ENCODE measurements around the gene TAC4.

TAC4 gene

DNA sequence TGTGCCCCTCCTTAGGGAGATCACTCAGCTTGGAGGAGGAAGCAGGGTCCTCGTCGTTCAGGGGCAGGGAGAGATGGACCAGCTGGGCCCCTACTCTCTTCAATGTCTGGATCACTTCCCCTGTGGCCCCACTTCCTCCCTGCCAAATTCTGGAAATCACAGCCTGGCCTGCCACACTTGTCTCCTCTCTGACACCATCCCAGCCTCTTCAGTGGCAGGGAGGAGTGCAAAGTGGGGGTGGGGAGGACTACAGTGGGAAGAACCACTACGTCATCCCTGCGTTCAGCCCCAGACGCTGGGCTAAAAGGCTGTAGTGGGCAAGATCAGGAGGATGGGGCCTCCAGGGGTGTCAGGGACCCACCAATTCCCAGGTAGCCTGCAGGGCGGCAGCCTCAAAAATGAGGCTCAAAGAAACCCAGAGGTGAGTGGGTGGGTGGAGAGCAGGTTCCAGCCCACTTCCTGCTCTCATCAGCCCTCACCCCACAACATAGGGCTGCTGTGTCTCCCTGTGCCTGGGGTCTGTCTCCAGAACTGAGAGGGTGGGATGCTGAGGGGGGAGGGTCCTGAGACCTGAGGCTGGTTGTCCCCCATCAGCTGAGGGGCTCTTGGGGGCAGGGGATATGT, 25.0 kb upstream of the TAC4 start:
- no peak for DNase-seq (ENCODE audit: low read depth in 2 of 2)

DNA sequence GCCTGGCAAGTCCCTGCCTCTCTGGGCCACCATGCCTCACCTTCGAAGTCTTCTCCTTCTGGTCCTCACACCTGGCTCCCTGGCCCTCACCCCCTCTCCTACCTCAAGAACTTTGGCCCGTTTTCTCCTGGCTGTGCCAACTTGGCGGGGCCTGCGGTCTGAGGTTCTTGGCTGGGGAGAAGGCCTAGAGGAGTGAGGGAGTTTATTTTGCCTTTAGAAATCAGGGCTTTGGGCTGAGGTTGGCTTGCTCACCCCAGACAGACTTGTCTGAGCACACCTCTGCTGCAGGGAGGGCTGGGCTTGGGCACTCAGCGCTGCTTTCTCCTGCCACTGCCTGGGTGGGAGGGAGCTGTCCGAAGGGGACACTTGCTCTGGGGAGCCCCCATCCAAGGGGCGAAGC, 23.3 kb upstream of the TAC4 start:
- DNase-seq (ENCODE audit: low read depth in 2 of 2) = no peak

DNA sequence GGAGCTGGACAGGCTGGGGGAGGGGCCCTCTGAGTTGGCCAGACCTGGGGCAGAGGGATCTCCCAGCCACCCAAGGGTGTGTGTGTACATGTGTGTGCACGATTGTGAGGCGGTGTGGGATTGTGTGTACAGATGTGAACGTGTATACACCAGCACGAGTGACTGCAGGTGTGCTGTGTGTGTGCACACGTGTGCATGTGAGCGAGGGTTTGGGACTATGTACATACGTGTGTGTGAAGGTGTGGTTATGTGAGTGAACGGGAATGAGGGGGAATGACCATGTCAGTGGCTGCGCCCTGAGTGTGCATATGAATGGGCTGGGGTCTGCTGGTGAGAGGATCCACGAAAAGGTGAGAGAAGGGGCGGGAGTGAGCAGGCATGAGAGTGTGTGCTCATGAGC, 22.4 kb upstream of the TAC4 start:
- no peak for DNase-seq (ENCODE audit: low read depth in 2 of 2)

DNA sequence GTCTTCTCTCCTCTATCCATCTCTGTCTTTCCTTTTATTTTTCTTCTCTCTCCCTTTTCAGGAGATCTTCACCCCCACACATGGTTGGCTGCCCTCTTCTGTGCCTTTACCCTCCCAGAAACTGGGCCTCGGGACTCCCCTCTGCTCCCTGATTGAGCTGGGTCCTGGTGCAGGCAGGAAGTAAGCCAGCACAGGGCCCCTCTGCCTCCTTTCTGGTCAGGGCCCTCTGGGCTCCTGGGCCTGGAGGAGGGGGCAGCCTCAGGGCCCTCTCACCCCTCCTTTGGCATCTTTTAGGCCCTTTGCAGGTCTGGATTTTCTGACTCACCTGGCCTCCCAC, 21.1 kb upstream of the TAC4 start:
- no peak for DNase-seq (ENCODE audit: low read depth in 2 of 2)

DNA sequence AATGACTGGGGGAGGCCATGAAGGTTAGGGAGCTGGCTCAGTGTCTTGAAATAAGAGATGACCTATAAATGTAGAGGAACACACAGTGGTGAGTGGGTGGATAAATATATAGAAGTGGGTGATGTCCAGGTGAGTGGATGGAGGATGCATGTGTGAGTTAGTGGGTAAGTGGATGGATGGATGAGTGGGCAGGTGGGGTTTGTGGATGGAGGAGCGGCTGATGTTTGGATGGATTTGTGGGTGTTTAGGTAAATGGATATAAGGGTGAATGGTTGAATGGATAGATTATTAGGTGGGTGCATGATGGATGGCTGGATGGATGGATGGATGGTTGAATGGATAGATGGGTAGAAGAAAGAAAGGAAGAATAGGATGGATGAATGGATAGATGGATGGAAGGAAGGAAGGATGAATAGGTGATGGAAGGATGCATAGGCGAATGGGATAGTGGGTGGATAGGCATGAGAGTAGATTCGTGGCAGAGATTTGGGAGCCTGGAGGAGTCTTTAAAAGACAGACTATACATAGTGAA, 19.1 kb upstream of the TAC4 start:
- DNase-seq (ENCODE audit: low read depth in 2 of 2) = no peak

DNA sequence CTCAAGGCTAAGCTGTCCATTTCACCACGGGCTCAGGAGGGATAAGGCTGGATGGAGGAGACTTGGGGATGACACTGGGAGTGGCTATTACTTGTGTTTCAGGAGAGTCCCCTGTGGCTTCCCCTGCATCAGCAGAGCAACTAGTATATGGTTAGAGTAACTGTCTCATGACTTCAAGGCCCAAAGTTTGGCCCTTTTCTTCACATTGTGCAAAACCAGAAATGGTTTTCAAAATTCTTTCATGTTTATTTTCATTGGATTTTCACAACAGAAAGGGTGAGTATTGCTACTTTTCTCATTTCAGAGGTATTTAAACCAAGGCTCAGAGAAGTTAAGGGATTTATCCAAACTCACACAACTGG, 18.1 kb upstream of the TAC4 start:
- DNase-seq (ENCODE audit: low read depth in 2 of 2) = no peak

DNA sequence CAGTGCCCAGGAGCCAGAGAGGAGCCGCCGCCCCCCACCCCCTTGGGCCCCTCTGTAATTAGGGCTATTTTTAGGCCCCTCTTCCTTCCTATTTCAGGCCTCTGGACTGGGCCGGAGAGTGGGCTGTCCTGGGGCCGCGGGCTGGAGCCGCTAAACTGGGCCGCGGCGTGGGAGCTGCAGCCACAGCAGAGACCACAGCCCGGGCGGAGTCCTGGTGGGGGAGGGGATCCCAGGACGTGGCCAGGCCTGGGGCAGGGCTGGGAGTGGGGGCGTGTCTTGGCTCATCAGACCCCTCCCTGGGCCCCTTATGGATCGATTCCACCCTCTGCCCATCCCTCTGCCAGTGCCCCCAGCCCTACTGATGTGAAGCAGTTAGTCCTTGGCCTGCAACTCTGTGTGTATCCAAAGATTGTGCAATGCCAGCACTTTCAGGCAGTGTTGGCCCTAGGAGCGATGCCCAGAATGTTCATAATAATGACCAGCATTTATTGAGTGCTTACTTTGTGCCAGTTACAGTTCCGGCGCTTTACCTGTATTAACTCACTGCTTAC, 15.0 kb upstream of the TAC4 start:
- DNase-seq (ENCODE audit: low read depth in 2 of 2) = no peak

DNA sequence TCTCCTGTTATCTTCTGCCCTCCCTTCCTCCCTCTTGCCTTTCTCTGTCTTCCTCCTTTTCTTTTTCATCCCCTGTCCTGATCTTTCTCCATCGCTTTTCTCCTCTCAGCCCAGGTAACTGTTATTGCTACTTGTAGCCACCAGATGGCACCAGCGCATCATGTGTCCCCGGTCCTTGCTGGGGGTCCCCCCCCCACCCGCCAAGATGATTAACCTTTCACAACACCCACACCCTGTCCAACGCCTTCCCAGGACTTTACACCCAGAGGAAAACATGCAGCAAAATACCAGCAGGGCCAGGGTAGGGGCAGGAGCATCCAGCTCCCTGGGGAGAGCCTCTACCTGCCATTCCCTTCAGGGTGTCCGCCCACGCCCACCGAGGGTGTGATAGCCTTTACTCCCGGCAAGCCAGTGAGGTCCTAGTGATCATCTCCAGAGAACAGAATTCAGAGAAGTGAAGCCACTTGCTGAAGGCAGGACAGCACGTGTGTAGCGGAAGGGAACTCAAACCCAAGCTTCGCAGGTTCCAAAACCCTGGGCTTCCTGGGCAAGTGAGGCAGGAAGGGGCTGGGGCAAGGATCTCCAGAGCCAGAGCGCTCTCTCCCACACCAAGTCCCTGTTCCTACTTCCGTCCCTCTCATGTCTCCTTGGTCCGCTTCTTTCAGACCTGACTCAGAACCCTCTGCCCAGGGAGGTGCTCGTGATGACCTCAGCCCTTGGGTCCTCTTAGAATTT, 13.4 kb upstream of the TAC4 start:
- peak; percentile 19 to 45 for DNase-seq (ENCODE audit: low read depth in 2 of 2)

DNA sequence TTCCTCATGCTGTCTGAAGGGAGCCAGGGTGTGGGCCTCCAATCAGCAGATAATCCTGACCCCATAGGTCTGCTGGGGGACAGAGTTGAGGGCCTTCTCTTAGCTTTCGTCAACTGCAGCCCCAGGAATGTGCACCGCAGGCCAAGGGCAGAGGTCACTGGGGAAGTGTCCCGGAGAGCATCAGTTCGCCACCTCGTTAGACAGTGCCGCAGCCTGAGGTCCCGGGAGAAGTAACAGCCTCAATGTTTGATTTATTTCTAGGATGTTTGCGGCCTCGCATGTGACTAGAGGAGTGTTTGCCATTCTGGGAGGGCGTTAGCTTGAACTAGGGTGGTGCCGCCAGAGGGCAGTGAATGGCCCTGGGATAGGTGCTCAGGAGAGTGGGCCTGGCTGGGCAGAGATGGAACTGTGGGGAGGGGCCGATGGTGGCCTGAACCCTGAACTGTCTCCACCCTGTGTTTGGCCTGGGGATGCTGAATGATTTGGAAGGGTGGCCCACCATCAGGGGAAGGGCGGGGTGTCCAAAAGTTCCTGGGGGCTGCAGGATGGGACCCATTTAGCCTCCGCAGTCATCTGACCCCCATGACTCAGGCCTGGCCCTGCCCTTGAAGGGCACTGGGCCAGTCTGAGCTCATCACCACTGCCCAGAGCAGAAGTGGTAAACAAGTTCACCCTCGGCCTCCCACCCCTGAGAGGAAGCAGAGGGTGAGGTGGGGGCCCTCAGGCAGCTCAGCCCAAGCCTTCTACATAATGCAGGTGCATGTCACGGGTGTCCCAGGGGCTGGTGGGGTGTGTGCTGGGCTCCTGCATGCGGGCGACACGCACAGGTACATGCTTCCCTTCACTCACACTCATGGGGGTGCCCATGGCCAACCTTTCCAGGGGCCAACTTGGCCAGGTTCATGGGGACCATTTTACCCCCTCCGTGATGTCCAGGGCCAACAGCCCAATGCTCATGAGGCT, 12.4 kb upstream of the TAC4 start:
- no peak for DNase-seq (ENCODE audit: low read depth in 2 of 2)

DNA sequence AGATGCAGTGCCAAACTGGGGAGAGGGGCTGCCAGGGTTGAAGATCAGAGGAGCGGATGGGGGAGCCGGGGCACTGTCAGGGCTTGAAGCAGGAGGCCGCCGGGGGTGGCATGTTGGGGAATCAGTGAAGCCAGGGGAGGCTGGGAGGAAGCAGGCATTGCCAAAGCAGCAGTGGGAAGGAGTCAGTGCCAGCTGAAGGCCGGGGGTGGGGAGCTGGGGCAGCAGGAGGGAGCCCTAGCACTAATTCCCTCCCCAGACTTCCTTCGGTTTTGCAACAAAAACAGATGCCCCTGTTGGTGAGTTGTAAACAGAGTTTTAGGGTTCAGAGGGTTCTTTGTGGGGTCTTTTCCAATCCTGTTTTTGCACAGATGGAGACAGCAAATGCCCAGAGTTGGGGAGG, 10.9 kb upstream of the TAC4 start:
- no peak for DNase-seq (ENCODE audit: low read depth in 2 of 2)

DNA sequence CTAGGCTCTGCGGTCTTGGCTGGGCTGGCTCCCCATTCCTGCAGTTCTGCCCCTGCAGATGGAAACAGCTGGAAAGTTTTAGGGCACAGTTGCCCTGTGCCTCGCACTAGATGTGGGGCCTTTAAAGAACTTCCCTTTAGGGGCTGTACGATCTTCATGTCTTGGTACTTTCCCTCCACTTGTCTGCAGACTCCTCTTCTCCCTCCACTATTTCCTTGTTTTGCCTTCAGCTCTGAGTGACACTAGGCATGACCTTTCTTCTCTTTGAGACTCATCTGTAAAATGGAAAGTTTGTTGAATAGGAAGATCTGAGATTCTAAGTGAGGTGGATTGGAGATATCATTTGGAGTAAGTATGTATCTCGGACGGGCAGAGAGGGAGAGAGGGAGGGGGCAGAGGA, 6.3 kb upstream of the TAC4 start:
- no peak for DNase-seq (ENCODE audit: low read depth in 2 of 2)

DNA sequence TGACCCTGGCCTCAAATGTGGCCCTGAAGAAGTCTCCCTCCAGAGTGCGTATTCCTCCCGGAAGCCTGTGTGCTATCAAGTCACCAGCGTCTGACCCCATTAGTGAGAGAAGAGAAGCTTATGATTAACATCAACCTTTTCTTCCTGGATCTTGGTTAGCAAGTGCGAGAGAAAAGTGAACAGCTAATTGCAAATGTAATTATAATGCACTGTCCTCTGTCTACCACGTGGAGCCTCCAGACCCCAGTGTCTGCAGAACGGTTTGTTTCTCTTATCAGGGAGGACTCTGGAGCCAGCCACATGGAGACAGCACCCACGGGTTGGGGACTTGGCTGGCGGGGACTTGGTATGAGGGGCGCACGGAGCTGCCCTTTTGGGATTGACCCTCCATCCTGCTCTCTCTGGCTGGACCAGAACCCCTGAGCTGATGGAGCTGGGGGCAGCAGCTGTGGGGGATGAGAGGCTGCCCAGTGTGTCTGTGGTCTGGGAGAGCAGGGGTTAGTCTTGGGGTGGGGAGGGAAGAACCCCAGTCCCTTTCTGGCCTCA, 5.7 kb upstream of the TAC4 start:
- DNase-seq (ENCODE audit: low read depth in 2 of 2) = no peak

DNA sequence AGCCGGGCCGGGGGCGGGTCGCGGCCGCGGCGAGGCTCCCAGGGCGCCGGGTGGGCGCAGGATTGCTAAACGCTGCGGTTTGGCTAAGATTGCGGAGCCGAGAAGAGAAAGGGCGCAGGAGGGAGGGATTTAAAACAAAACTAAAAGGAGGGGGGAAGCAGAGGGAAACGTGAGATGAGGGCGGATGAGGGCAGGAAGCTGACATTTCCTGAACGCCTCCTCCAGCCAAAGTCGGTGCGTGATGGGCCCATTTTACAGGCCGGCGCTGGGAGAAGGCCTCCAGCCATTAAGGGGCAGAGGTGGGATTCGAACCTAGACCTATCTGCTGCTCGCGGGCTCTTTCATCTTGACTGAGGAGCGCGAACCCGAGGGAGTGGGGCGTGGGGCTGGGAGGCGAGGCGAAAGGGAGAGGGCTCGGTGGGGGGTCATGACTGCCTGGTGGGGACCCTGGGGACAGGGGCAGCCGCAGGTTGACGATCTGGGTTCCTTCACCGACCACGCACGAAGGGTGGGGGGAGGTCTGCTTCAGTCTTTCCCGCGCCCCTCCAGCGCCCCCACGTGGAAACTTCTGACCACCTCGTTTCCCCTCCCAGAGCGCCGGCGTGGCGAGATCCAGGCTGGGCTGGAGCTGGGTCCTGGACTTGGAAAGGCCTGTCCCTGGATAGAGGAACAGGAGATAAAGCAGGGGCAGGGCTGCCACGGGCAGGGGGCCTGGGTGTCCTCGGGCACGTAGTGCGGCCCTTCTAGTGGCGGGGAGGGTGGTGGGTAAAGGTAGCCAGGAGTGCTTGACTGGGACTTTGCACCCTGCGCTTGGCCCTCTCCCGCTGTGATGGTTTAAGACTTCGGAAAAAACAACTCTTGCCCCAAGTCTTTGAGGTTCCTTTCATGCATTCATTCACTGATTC, 3.8 kb upstream of the TAC4 start:
- DNase-seq (ENCODE audit: low read depth in 2 of 2) = peak; percentile 53 to 60

DNA sequence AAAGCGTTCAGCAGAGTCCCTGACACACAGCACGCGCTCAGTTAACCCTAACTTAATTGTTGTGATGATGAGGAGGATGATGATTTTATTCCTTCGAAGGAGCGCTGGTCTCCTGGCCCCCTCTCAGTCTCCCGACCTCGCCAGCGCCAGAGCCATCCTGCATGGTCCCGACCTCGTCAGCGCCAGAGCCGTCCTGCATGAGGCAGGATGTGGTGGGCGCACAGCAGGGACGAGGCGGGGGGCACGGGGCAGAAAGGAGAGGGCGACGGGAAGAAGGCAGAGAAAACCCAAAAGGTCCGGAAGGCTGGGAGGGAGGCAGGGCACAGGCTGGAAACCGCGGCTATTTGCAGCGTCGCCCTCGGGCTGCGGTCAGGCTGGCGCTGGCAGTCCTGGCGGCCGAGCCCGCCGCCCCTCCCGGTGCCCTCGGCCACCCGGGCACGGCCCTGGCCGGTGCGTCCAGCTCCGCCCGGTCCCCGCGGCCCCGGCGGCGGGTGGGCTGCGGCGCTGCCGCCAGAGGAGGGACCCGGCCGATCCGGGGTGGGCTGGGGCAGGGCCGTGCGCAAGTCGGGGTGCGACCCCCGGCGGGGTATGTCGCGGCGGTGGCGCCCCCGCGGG, 3.0 kb upstream of the TAC4 start:
- DNase-seq (ENCODE audit: low read depth in 2 of 2) = no peak

DNA sequence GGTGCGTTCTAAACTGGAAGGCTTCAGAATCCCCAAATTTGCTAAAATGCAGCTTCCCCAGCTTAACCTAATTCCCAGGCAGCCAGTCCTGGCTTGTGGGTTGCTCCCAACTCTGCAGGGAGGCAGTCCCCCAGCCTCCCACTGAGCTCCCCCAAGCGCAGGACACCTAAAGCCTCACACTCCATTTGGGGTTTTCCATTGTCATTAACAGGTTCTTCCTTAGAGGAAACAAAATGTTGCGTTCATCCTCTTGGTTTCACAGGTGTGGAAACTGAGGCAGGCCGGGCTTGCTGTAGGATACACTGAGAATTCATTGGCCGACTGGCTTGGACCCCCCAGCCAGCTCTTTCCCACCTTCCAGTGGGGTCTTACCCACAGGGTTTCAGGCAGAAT, 2.3 kb upstream of the TAC4 start:
- no peak for DNase-seq (ENCODE audit: low read depth in 2 of 2)

DNA sequence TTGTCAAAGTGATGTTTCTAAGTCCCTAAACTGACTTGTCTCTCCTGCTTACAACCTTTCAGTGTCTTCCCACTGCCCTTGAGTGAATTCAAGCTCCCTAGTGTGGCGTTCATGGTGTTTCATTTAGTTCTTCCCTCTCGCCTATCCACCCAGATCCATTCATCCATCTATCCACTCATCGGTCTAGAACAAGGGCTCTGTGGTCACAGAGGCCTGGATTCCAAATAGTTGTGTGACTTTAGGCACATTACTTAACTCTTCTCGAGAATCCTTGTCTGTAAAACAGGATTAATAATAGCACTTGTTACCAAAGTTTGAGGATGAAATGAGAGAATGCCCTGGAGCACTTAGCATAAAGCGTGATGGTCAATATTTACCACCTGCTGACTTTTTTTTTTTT, 870 bp upstream of the TAC4 start:
- no peak for DNase-seq (ENCODE audit: low read depth in 2 of 2)

DNA sequence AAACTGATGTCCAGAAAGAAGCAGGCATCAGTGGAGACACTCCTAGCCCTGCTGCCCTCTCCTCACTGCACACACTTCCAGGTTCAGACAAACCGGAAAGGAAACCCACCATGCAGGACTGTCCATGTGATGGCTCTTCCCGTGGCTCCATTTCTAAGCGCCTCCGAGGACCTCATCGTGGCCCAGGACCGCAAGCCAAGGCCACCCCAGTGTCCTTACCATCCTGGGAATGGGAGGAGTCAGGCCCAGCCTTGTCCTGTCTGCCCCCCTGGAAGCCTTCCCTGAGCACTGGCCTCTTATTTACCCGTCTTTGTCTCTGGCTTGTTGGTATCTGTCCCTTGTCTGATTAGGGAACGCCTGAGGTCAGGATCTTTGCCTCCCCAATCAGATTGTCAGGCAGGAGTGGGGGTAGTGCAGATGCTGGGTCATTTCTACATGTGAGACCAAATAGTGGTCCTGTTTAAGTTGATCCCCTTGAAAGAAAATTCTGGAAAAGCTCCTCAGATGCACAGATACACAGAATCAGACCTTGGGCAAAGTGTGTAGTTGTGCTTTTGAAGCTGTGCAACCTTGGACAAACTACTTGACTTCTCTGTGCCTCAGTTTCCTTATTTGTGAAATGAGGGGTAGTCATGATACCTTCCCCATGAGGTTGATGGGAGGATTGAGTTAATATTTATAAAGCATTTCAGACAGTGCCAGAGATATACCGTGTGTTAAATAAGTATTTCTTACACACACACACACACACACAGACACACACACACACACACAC, 744 bp downstream of the TAC4 start:
- DNase-seq (ENCODE audit: low read depth in 2 of 2) = no peak

DNA sequence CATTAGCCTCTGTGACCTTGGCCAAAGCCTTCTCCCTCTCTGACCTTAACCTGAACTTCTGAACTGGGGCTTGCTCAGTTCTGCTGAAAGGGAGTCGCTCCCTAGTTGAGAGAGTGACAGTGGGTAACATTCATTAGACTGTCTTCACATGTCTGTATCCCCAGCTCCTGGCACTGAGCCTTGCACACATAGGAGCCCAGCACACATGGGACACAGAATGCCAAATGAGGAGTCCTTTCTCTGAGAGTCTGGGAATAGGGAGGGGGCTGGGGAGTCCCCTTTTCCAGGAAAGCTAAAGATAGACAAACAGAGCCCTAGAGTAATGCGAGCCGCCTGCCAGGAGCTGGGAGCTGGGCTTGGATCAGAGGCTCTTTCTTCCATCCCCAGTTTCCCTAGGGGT, 2.5 kb downstream of the TAC4 start:
- no peak for DNase-seq (ENCODE audit: low read depth in 2 of 2)

DNA sequence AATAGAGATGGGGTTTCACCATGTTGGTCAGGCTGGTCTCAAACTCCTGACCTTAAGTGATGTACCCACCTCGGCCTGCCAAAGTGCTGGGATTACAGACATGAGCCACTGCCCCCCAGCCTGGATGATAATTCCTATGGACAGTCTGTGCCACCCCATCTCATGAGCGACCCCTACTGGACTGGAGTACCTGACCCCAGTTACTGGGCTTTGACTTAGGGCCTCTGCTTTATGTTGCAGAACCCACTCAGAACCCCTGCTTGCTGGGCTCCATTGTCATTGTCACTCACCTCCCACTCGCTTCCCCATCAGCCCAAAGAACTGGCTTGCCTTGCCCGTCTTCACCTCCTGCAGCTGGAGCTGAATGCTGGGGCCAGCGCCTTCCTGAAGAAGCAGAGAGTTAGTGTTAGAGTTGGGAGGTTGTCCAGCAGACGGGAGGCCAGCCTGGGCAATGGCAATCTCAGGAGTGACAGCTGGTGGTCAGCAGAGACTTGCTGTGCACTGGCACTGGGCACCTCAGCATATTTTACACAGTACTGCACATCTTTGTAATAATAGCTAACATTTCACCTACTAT, 4.0 kb downstream of the TAC4 start:
- no peak for DNase-seq (ENCODE audit: low read depth in 2 of 2)

Measured in stimulated activated CD4-positive, alpha-beta T cell treated with anti-CD3 and anti-CD28 coated beads, Interleukin-15, amount 100 ng/mL, for 48 hours (primary cell).